Type B pancreatic cell (in vitro differentiated cells): ENCODE measurements around the gene TLE1. TPM values are rescaled to one million over a fixed set of nuclear protein-coding genes. Genes with fewer than 3 reads are reported as not detected.

Experiments
- DNase-seq: peaks from one replicate; pipeline ENCODE4 v3.0.0; 2021; ENCODE audit warnings: mixed read lengths; ENCODE audit not compliant: unreplicated experiment; ENCODE audit errors: extremely low spot score
- H3K27ac Mint-ChIP-seq: 2 replicates; pipeline ENCODE4 v1.8.0; 2021; ENCODE audit warnings: mild to moderate bottlenecking, mixed read lengths
- H3K27me3 Mint-ChIP-seq: 2 replicates; pipeline ENCODE4 v1.8.0; 2021; ENCODE audit warnings: mixed read lengths
- H3K36me3 Mint-ChIP-seq: 2 replicates; pipeline ENCODE4 v1.8.0; 2021; ENCODE audit warnings: mixed read lengths
- H3K4me1 Mint-ChIP-seq: one replicate; pipeline ENCODE4 v1.8.0; 2021; ENCODE audit warnings: mixed read lengths; ENCODE audit not compliant: unreplicated experiment
- H3K4me3 Mint-ChIP-seq: 2 replicates; pipeline ENCODE4 v1.8.0; 2021; ENCODE audit warnings: mild to moderate bottlenecking, mixed read lengths
- H3K9me3 Mint-ChIP-seq: 2 replicates; pipeline ENCODE4 v1.8.0; 2021; ENCODE audit warnings: mixed read lengths
- CTCF ChIP-seq: fragments of 200-600 bp; sonication (generic); conservative IDR thresholded peaks from 2 replicates; pipeline ENCODE4 v1.5.0; 2021; ENCODE audit warnings: antibody characterized with exemption, mild to moderate bottlenecking
- total RNA-seq: library from RNA; stranded (reverse); gene quantifications from 2 replicates; pipeline ENCODE4 v1.2.1, GENCODE V29; 2021; ENCODE audit warnings: low replicate concordance

TLE1 gene
- total RNA-seq, 1 donor from 2014 or later, result 99.6 TPM

GRCh38 chr9:81626511-81626910, 62.8 kb downstream of the TLE1 start:
- H3K9me3 Mint-ChIP-seq, result no peaks in the 10 kb centered on the region
- peaks cover 15% of the 10 kb centered on the region for H3K36me3 Mint-ChIP-seq
- H3K27ac Mint-ChIP-seq, result no peak overlapping the region
- DNase-seq, result no peak
- H3K4me1 Mint-ChIP-seq, result peaks cover 48% of the 10 kb centered on the region
- H3K4me3 Mint-ChIP-seq, result no peak overlapping the region
- H3K27me3 Mint-ChIP-seq, result no peaks in the 10 kb centered on the region
- no peak for TF ChIP-seq CTCF

- no peaks in the 10 kb centered on the region for H3K9me3 Mint-ChIP-seq
- H3K4me3 Mint-ChIP-seq, result no peak overlapping the region
- no peaks in the 10 kb centered on the region for H3K27me3 Mint-ChIP-seq
- no peak for TF ChIP-seq CTCF
- H3K36me3 Mint-ChIP-seq, result peaks cover 16% of the 10 kb centered on the region
- peaks cover 51% of the 10 kb centered on the region for H3K4me1 Mint-ChIP-seq
- no peak for DNase-seq
- no peak overlapping the region for H3K27ac Mint-ChIP-seq
These were observed 63.4 kb downstream of the TLE1 start for GRCh38 chr9:81625969-81626368.

GRCh38 chr9:81623778-81624177, 65.6 kb downstream of the TLE1 start:
- Mint-ChIP-seq H3K4me1 (peaks cover 66% of the 10 kb centered on the region), H3K4me3 (no peak overlapping the region), H3K9me3 (no peaks in the 10 kb centered on the region), H3K27ac (no peak overlapping the region), H3K27me3 (no peaks in the 10 kb centered on the region), H3K36me3 (peaks cover 35% of the 10 kb centered on the region)
- TF ChIP-seq CTCF, result no peak
- no peak for DNase-seq

GRCh38 chr9:81622471-81623255, 66.7 kb downstream of the TLE1 start:
- DNase-seq, result no peak
- H3K4me3 Mint-ChIP-seq, result no peak overlapping the region
- no peaks in the 10 kb centered on the region for H3K9me3 Mint-ChIP-seq
- H3K4me1 Mint-ChIP-seq, result peaks cover 64% of the 10 kb centered on the region
- no peaks in the 10 kb centered on the region for H3K27me3 Mint-ChIP-seq
- H3K36me3 Mint-ChIP-seq, result peaks cover 44% of the 10 kb centered on the region
- no peak overlapping the region for H3K27ac Mint-ChIP-seq
- TF ChIP-seq CTCF, result no peak

- H3K27me3 Mint-ChIP-seq, result no peaks in the 10 kb centered on the region
- TF ChIP-seq CTCF, result no peak
- no peak for DNase-seq
- no peaks in the 10 kb centered on the region for H3K9me3 Mint-ChIP-seq
- H3K4me3 Mint-ChIP-seq, result peak overlapping the region; percentile 4
- no peak overlapping the region for H3K27ac Mint-ChIP-seq
- H3K4me1 Mint-ChIP-seq, result peaks cover 64% of the 10 kb centered on the region
- H3K36me3 Mint-ChIP-seq, result peaks cover 48% of the 10 kb centered on the region
These were observed 67.5 kb downstream of the TLE1 start for GRCh38 chr9:81621785-81622259.
